ENCODE data around the gene FGA.

DNA sequence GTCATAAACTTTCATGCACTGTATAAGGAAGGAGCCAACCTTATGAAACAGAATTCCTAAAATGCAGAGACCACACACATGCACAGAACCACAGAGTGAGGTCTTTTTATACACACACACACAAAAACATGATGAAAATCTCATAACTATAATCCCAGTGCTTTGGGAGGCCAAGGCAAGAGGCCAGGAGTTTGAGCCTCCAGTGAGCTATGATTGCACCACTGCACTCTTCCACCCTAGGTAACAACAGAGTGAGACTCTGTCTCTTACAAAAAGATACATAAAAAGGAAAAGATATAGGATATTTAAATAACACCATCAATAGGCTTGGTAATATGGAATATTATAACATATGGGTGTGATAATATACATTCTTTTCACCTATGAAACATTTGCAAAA lies 10.6 kb downstream of the FGA start:
- TF ChIP-seq CTCF (IDR thresholded peaks at IDR 0.05) (no peak), POLR2A (IDR thresholded peaks at IDR 0.05) (no peak)

All from lower leg skin (tissue), 3 donors.